HT1080 (cell line): ENCODE measurements around the gene FKBP1A. TPM values are rescaled to one million over a fixed set of nuclear protein-coding genes. Genes with fewer than 3 reads are reported as not detected.

ENCODE experiments used
- DNase-seq: peaks from one replicate; pipeline ENCODE4 v3.0.0-alpha.2; 2015; ENCODE audit warnings: low read depth
- total RNA-seq: library from RNA; depleted of rRNA; stranded (reverse); fragments of >200 nt; shearing (Covaris generic); gene quantifications from 2 replicates; pipeline ENCODE4 v1.2.3, GENCODE V29; 2014

FKBP1A gene
- total RNA-seq, 1 experiment from 2014 or later = 419 TPM

DNA sequence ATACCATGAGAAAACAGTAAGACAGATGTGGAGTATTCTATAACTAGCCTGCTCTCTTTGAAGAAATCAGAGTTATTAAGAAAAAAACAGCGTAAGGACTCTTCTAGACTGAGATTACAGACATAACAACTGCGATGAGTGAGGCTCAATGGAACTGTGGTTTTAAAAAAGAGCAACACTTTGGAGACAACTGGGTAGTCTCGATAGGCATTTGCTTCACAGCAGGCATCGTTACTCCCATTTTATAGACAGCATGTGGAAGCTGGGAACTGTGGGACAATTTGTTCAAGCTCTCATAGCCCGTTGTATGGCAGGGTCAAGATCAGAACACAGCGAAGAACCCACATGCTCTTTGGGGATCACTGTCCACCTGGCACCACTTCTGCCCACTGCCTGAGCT, 4.6 kb downstream of the FKBP1A start:
- DNase-seq = no peak

DNA sequence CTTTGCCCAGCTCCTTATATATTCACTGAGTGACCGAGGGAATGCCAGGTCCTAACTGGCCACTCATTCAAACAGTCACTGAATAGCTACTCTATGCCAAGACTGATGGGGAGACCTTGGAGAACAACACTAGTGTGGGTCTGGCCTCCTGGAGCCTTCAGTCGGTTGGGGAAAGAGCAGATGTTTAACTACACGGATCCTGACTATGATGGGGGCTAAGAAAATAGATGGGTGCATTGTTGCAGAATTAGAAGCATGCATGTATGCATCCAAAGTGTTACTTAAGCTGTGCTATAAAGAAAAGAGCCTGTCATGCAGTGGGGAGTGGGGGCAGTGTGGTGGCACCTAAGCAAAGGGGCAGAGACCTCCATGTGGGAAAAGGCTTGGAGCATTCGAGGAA, 6.5 kb downstream of the FKBP1A start:
- DNase-seq = no peak

DNA sequence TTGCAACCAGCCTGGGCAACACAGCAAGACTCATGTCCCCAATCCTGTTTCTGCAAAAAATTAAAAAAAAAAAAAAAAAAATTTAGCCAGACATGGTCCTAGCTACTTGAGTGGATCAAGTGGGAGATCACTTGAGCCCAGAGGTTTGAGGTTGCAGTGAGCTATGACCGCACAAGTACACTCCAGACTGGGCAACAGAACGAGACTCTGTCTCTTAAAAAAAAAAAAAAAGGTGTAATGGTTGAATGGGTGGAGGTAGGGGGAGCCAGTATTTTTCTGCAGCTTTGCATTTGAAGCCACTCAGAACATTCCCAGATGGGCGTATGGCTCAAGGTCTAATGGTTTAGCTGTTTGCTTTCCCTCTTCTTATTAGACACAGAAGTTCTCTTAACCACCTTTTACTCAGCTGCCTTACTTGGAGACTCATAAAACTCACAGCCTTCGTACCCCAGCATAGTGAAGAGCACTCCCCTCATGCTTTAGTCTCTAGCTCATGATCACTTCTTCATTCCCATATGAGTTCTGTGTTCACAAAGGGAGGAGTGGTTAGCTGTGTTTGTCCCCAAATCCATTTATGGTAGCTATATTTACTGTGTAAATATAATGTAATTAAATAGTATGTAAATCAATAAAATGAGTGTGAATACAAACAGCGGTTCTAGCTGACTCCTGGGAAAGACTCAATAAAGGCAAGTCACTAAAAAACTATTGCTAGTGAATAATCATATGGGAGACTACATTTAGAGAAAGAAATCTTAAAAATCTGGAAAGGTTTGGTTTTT, 9.0 kb downstream of the FKBP1A start:
- DNase-seq = no peak

DNA sequence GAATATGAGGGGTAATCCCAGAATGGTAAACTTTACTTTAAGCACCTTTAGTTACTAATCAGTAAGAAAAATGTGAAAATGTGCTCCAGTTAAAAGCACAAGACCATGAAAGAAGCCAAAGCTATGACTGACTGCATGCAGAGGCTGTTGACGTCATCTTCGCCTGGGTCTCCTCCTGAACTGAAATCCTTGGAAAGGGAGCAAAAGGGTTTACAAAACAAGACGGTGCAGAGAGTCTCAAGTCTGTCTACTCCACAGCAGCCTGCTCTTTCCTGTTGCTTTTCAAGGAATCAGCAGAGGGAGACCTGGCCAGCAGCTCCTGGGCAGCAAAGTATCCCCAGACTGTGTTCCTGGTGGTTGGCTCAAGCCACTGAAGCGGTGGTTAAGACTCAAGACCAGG, 10.2 kb downstream of the FKBP1A start:
- no peak for DNase-seq

DNA sequence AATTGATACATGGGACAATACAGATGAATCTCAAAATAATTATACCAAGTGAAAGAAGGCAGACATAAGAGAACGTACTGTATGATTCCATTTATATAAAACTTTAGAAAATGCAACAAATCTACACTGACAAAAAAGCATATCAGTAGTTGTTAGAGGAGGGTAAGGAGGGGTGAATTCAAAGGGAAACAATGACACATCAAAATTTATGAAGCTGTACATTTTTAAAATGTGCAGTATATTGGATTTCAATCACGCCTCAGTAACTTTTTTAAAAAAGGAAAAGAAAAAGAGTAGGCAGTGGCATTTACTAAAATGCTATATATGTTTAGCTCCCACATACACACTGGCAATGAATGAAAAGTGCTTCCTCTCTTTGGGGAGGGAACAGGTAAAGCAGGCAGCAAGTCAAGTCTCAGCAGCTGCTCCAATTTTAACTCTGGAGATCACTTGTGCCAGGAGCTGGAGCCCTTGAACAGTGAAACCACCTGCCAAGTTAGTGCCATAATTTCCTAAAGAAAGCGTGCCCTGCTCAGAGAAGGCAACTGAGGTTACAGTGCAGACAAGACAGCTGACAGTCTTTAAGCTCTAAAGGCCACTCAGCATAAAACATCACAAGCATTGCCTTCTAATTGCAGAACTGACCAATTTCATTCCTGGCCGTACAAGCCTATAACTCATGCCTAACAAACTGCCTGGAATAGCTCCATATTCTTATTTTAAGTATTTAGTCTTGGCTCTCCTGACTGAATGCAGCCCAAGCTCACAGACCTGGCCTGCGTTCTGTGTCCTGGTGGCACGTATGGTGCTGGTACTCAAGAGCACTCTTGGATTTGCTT, 10.9 kb downstream of the FKBP1A start:
- no peak for DNase-seq

DNA sequence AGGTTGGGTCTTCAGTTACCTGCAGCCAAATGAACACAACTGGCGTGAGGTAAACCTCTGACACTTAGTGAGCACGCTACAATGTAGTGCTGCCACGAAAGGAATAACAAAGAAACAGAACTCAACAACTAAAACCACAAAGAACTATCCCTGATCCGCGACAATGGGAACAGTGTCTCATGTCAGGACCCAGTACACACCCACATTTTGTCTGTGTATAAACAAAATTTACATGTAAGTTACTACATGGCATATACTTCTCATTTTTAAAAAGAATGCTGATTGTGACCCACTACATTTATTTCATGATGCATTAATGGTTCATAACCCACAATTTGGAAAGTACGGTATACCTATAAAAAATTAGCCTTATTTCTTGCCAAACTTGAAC, 14.1 kb downstream of the FKBP1A start:
- no peak for DNase-seq

DNA sequence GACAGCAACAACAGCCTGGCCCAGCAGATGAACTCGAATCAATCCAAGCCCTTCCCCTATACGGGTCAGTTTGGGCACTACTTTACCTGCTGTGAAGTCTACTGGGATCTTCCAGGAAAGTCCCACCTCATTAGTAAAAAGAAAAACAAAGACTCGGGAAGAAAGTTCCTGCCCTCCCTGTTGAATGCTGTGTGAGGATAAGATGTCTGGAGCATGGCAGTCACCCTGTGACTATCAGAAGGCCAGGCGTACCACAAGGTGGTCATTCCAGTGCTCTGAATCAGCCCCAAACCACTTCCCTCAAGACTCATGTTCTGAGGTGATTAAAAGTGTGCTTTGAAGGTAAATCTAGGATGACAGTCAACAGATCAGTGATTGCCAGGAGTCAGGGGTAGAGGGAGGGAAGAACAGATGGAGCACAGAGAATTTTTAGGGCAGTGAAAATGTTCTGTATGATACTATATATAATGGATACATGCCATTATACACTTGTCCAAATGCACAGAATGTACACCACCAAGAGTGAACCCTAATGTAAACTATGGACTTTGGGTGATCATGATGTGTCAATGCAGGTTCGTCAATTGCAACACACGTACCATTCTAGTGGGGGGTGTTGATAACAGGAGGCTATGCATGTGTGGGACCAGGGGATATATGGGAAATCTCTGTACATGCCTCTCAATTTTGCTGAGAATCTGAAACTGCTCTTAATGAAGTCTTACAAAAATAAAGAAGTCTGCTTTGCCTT, 14.7 kb downstream of the FKBP1A start:
- peak; percentile 93 for DNase-seq

DNA sequence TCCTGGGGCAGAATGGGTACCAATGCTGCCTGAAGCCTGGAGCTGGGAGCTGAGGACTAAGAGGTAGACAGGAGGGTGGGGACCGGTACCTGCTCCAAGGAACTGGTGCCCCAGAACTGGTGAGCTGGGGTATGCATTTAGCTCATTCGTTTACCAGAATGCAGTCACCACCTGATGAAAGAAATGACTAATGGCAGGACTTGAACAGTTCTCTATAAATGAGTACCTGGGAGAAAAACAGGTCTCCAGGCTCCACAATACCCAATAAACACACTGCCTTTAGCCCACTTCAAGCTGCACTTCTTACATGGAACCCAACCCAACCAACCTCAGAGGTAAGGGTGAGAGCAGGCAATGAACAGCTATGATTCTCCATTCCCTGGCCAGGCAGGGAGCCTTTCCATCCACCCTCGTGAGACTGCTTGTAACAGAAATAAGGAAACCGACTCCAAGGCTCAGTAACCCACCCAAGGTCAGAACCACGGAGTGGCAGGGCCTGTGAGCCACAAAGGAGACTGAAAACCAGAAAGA, 15.4 kb downstream of the FKBP1A start:
- no peak for DNase-seq

DNA sequence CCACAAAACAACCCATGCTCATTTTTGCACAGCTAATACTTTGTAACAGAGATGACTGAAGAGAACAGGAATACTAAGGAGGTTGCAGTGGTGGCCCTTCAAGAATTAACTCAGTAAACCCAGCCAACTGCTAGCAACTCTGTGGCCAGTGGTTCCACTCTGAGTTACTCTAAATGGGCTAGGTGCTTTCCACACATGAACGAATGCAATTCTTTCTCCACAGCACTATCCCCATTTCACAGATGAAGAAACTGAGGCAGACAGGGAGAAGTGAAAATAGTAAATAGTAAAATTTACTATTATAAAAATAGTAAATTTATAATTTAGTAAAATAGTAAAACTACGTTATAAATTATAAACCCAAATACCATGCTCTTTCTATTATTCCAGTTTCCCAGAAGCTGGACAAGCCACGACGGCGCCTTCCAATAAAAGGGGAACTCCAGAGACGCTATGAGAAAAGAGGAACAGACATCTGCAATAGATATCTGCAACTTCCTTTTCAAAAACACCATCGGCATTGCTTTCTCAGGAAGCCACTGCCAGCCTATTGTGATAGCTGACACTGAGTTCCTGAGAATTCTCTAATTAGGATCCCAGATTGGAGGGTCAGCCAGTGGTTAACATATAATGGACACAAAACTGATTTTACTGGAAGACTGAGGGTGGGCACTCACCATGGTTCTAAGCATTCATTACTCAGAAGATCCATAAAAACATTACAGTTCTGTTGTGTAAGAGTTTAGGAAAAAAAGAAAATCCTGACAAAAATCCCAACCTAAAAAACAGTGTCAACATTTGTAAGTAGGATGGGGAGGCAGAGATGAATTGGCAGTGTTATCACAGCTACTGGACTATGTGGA, 16.2 kb downstream of the FKBP1A start:
- no peak for DNase-seq

DNA sequence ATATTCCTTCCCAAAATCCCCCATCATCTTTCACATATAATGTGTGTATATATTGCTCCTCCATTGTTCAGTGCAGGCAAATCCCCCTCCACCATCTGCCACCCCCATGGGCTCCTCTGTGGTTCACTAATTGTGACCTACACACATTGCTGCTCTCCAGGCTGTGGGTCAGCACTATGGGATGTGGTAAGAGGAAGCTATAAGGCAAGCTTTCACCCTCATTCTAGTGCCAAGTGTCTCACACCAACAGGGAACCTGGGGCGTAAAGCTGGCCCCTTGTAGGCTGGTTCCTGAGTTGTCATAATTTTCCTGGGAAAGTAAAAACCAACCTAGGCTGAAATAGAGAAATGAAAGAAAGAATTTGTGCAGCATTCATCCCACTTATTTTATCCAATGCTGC, 16.8 kb downstream of the FKBP1A start:
- no peak for DNase-seq

DNA sequence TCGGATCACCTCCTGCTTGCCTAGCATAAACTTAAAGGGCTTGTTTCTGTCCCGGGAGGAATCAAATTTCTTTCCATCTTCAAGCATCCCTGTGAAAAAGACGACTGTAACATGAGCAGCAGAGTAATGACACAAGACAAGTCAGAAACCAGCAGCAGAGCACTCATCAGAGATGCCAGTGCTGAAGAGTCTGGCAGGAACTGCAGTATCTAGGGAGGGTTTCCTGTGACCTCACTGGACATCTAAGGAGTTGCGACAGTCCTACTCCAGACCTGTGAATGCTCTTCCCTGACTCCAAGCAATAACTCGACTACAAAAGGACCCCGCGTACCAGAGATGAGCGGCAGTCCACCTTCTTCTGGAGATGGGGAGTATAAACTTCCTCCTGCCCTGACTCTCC, 17.3 kb downstream of the FKBP1A start:
- peak; percentile 89 for DNase-seq

DNA sequence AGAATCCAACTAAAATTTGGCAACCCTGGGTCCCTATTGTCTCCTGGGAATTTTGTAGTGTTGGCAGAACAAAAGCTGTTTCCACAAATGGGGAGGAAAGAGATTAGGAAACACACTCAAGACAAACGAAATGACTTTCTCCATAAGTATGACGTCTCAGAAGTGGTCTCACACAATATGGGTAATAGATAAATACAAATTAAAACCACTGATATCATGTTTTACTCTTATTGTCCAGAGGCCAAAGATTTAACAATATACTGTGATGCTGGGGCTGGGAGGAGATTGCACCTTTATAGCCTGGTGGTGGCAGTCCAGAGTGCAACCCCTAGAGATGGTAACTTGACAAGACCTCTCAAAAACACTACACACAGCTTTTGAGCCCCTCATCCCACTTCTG, 18.6 kb downstream of the FKBP1A start:
- no peak for DNase-seq

DNA sequence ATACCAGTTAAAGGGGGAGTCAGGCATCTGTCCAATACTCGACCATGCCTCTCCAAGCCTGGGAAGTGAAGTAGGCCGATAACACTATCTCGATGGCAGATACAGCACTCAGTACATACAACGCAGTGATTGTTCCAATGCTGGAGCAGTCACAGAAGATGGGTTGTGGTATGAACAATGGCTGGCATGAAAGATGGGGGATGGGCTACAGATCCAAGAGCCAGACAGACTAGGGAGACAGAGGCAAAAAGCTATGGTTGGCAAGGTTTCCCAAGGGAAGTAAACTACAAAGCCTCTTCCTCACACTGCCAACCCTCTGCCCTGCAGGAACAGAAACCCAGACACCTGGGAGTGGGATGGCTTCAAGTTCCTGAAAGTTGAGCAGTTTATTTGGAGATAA, 19.2 kb downstream of the FKBP1A start:
- DNase-seq = no peak

DNA sequence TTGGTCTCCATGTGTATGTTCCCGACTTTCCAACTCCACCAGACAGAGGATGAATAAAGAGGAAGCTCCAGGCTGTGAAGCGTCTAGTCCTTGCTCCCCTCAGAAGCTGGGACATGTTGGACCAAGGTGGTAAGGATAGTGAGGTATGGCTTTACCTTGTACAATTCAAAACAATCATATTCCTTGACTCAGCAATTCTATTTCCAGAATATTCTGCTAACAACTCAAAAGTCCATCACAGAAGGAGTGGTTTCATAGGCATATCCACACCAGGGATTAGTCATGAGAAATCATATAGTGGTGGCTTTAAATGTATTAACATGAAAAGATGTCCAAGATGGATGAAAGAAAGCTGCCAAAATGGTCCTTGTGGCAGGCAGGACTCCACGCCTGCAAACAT, 19.8 kb downstream of the FKBP1A start:
- DNase-seq = no peak

DNA sequence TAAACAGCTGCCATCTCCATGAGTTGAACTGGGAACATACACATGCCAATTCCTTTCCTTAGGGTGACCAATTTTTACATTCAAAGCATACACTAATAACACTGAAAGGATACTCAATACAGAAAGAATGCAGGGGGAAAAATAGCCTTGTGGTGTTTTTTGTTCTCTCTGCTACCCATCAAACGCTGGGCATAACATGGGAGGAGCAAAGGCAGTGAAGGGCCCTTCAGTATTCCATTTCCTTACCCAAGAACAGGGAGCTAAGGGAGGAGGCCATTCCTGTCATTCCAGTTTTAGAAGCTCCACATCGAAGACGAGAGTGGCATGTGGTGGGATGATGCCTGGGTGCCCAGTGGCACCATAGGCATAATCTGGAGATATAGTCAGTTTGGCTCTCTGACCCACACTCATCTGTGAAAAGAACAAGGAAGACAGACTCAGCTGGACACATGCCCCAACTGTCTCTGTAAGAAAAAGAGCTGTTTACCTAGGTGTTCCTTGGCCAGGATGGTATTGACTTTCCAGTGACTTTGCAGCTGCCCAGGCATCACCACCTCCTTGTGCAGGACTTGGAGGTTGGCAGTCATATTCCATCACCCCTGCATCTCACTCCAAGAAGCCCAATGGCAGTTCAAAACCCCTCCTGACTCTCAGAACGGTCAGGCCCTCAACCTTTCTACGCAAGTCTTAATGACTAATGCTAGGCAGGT, 20.9 kb downstream of the FKBP1A start:
- no peak for DNase-seq

DNA sequence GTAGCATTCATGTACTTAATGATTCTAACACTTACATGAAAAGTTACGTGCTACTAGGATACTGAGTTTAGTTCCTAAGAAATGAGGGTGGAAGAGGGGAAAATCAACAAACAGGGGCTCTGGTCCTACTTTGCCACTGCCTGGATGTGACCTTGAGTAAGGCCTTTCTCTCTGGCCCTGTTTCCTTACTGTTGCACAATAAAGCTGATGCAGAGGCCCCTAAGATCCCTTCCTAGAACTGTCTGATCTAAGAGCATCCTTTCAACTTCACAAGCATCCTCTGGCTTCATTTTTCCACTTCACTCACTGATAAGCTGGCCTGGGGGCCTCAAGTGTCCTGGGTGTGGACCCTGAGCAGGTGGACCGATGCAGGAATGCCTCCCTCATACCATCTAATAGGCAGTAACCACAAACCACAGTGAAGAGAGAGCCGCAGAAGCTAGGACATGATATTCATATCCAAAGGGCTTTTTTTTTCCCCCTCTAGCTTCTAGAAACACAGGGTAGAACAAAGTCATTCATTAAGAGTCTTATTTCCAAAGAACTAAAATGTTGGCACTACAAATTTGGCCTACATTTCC, 21.6 kb downstream of the FKBP1A start:
- DNase-seq = no peak

DNA sequence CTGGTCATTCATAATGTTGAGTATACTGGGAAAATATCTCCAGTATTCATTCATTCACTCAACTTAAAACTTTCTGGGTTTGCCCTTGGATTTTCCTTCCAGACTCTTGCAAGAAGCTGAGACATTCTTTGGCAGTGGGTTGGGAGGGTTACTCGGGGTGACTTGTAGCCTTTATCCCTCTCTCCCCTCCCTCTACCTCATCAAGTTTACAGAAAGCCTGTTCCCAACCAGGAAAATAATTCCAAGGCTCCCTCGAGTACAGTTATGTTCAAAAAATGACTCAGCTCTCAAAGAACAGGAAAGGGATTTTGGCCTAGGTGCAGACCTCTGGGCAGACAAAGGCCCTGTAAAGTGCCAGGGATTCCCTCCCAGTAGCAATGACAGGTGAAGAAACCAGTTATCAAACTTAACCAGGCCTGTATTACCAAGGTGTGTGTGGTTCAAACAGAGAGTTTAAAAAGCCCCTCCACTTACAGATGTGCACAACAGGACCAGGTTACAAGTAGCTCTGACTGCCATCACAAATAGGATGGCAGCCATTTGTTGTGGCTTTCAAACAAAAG, 22.2 kb downstream of the FKBP1A start:
- no peak for DNase-seq

DNA sequence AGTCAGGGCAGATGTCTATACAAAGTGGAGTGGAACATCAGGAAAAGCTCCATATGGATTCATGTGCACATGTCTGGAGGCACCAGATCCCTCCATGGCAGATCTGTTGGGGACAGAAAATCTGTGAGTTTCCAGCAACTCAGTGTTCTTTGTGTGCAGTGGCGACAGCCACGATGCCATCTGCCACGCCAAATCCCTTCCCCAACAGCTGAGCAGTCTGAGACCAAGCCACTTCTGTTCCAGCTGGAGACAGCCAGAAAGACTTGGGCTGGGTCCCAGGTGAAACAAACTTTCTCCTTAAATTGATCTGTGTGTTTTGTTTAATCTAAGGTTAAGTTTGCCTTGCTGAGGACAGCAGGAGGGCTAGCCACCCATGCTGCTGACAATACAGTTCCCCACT, 22.9 kb downstream of the FKBP1A start:
- no peak for DNase-seq

DNA sequence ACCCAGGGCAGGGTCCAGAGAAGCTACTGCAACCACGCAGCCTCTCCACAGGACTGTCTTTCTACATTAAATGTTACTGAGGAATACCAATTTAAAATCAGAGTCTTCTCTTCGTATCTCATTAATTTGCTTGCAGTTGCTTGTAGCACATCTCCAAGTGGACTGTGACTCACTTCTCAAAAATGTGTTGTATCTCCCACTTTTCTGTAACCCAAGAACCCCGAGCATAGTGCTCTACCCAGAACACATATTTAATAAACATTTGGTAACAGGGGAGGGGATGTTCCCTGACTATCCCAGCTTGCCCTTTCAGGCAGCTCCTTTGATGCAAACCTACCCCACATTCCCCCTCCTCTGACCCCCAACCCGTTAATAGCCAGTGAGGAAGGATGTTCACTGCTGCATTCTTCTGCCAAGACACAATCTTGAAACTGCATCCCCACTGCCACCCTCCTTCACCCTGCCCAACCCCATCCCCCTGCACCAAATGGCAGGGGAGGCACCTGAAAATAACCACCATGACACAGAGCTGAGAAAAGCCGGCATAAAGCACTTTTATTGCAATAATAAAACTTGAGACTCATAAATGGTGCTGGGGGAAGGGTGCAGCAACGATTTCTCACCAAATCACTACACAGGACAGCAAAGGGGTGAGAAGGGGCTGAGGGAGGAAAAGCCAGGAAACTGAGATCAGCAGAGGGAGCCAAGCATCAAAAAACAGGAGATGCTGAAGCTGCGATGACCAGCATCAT, 24.2 kb downstream of the FKBP1A start:
- peak; percentile 55 for DNase-seq
